Lower leg skin (tissue), 4 donors: ENCODE data around the gene MAP3K7. TPM values are rescaled to one million over a fixed set of nuclear protein-coding genes. Genes with fewer than 3 reads are reported as not detected.
"Not testable (repeated sequence)": the region's sequence is repeated elsewhere in the genome, so short reads cannot be mapped to it uniquely, and the experiment has no call there.

Experiments
- DNase-seq, 2 donors: peaks; one replicate each; pipeline ENCODE4 v3.0.0-alpha.2; 2019; ENCODE audit warnings: low spot score in 2 of 2
- H3K4me3 ChIP-seq: fragments of 200-600 bp; sonication (generic); 2 replicates; pipeline ENCODE4 v1.5.1; 2017; ENCODE audit warnings: mild to moderate bottlenecking, low read depth; ENCODE audit not compliant: poor library complexity, severe bottlenecking
- POLR2A ChIP-seq, 2 donors: fragments of 450-650 bp; IDR thresholded peaks; one replicate each; pipeline ENCODE4 v1.6.1; 2016 to 2017; ENCODE audit warnings: antibody characterized with exemption in 2 of 2, mild to moderate bottlenecking in 1 of 2, moderate library complexity in 1 of 2
- WGBS, 2 donors: methylation state at CpG; one replicate each; pipeline ENCODE4 v1.1.5; 2018; 5-methylcytosine and 5-hydroxymethylcytosine counted together
- intact Hi-C: fragments of 100-400 bp; cut with DNase I; formaldehyde crosslinking; loops from one replicate; pipeline ENCODE4 v1.15.0; 2023; ENCODE audit warnings: low total_unique reads
- total RNA-seq, 4 donors: library from RNA; depleted of rRNA; stranded (reverse); fragments of >200 nt; gene quantifications; one replicate each; pipeline ENCODE4 v1.1.0, GENCODE V29; 2016
- TF ChIP-seq, protein P1 (sequence below), 3 donors: fragments of 450-650 bp; IDR thresholded peaks; one replicate each; pipeline ENCODE4 v1.5.1; 2016; ENCODE audit warnings: antibody characterized with exemption in 3 of 3, mild to moderate bottlenecking in 3 of 3, moderate library complexity in 2 of 3

Gene MAP3K7
- total RNA-seq, 4 donors from 2014 or later = 21.5 to 25.8 (median 23.5) TPM

DNA sequence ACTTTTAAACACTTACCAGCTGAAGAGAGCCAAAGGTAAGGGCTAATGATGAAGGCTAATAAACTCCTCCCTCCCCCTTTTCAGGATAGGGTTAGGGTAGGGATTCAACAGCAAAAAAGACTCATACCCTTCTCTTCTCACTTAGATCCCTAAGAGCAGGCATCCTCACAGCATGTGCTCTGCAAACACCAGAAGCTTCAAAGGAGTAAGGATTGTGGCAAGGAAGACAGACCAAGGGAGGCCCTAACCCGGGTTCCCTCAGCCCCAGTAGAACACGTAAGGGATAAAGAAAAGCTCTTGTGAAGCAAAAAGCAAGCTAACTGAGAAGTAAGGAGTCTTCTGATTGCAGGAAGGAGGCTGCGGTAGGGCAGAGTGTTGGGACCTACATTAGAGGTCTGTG lies 11.6 kb downstream of the MAP3K7 start:
- WGBS, 2 donors = 81 to 82% methylated on average over 3 of the region's 3 CpGs
- intact Hi-C loops = no loop called here
- H3K4me3 ChIP-seq = no peak overlapping the region
- TF ChIP-seq, protein P1, sequence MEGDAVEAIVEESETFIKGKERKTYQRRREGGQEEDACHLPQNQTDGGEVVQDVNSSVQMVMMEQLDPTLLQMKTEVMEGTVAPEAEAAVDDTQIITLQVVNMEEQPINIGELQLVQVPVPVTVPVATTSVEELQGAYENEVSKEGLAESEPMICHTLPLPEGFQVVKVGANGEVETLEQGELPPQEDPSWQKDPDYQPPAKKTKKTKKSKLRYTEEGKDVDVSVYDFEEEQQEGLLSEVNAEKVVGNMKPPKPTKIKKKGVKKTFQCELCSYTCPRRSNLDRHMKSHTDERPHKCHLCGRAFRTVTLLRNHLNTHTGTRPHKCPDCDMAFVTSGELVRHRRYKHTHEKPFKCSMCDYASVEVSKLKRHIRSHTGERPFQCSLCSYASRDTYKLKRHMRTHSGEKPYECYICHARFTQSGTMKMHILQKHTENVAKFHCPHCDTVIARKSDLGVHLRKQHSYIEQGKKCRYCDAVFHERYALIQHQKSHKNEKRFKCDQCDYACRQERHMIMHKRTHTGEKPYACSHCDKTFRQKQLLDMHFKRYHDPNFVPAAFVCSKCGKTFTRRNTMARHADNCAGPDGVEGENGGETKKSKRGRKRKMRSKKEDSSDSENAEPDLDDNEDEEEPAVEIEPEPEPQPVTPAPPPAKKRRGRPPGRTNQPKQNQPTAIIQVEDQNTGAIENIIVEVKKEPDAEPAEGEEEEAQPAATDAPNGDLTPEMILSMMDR (IDR thresholded peaks at IDR 0.05) = no peak
- TF ChIP-seq POLR2A (IDR thresholded peaks at IDR 0.05) = no peak
- no peak for DNase-seq

DNA sequence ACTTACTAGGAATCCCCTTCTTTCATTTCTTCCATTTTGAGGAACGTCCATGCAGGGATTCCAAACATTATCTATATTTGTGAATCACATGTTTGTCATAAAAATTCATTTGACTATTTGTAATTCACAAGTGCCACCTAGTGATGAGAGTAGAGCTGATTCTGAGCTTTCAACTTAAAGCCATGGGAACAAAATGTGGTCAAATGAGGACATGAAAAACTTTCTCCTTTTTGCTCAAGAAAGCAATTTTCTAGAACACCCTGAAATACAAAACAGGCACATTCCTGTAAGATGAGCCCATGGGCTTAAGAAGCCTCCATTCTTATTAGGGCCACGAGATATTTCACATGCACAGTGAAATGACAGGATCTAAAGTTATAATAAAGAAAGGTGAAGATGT lies 12.3 kb downstream of the MAP3K7 start:
- no peak overlapping the region for H3K4me3 ChIP-seq
- 42 to 53% methylated on average over 2 of the region's 2 CpGs for WGBS, 2 donors
- TF ChIP-seq, protein P1 (IDR thresholded peaks at IDR 0.05) = no peak
- intact Hi-C loops = no loop called here
- no peak for DNase-seq

GRCh38 chr6:90573624-90574023 lies 13.2 kb downstream of the MAP3K7 start:
- no peak for TF ChIP-seq POLR2A (IDR thresholded peaks at IDR 0.05)
- TF ChIP-seq, protein P1 (IDR thresholded peaks at IDR 0.05) = no peak
- 41 to 52% methylated on average over 1 of the region's 1 CpG for WGBS, 2 donors
- DNase-seq = no peak
- no peak overlapping the region for H3K4me3 ChIP-seq
- intact Hi-C loops = no loop called here

GRCh38 chr6:90572856-90573255 lies 14.0 kb downstream of the MAP3K7 start:
- DNase-seq = no peak
- WGBS, 2 donors = 42 to 44% methylated on average over 2 of the region's 2 CpGs
- TF ChIP-seq, protein P1 (IDR thresholded peaks at IDR 0.05) = no peak
- TF ChIP-seq POLR2A (IDR thresholded peaks at IDR 0.05) = no peak
- intact Hi-C loops = no loop called here
- H3K4me3 ChIP-seq = no peak overlapping the region

DNA sequence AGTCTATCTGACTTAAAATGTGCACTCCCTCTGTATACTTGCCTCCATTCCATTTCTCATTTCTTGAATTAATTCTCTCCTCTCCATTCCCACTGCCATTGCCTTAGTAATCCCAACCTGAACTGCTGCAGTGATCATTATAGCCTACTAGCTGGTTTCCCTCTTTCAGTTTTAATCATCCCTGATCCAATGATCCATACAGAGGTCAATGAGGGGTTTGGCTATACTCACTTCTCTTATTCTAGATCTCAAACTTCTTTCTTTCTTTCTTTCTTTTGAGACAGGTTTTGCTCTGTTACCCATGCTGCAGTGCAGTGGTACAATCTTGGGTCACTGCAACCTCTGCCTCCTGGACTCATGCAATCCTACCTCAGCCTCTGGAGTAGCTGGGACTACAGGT lies 17.6 kb downstream of the MAP3K7 start:
- intact Hi-C loops = no loop called here
- no peak for DNase-seq
- TF ChIP-seq, protein P1 (IDR thresholded peaks at IDR 0.05) = no peak
- no peak for TF ChIP-seq POLR2A (IDR thresholded peaks at IDR 0.05)
- no peak overlapping the region for H3K4me3 ChIP-seq

- 92 to 93% methylated on average over 1 of the region's 1 CpG for WGBS, 2 donors
These were observed 19.2 kb downstream of the MAP3K7 start for GRCh38 chr6:90567682-90568081.

GRCh38 chr6:90562341-90562740 lies 24.5 kb downstream of the MAP3K7 start:
- H3K4me3 ChIP-seq, DNase-seq, intact Hi-C loops: not testable (repeated sequence)
- 83 to 98% methylated on average over 9 of the region's 9 CpGs for WGBS, 2 donors

More at GRCh38 chr6:90567682-90568081, 19.2 kb downstream of the MAP3K7 start:
- H3K4me3 ChIP-seq, intact Hi-C loops, DNase-seq: not testable (repeated sequence)
